NCI-H2029 (cell line): ENCODE data around the gene RAI1.
"Not testable (repeated sequence)": the region's sequence is repeated elsewhere in the genome, so short reads cannot be mapped to it uniquely, and the experiment has no call there.

ENCODE experiments used
- DNase-seq: peaks from one replicate; lab custom pipeline; 2025; lab: John Stamatoyannopoulos, UW

RAI1 gene, protein sequence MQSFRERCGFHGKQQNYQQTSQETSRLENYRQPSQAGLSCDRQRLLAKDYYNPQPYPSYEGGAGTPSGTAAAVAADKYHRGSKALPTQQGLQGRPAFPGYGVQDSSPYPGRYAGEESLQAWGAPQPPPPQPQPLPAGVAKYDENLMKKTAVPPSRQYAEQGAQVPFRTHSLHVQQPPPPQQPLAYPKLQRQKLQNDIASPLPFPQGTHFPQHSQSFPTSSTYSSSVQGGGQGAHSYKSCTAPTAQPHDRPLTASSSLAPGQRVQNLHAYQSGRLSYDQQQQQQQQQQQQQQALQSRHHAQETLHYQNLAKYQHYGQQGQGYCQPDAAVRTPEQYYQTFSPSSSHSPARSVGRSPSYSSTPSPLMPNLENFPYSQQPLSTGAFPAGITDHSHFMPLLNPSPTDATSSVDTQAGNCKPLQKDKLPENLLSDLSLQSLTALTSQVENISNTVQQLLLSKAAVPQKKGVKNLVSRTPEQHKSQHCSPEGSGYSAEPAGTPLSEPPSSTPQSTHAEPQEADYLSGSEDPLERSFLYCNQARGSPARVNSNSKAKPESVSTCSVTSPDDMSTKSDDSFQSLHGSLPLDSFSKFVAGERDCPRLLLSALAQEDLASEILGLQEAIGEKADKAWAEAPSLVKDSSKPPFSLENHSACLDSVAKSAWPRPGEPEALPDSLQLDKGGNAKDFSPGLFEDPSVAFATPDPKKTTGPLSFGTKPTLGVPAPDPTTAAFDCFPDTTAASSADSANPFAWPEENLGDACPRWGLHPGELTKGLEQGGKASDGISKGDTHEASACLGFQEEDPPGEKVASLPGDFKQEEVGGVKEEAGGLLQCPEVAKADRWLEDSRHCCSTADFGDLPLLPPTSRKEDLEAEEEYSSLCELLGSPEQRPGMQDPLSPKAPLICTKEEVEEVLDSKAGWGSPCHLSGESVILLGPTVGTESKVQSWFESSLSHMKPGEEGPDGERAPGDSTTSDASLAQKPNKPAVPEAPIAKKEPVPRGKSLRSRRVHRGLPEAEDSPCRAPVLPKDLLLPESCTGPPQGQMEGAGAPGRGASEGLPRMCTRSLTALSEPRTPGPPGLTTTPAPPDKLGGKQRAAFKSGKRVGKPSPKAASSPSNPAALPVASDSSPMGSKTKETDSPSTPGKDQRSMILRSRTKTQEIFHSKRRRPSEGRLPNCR (N-terminal part only)

DNA sequence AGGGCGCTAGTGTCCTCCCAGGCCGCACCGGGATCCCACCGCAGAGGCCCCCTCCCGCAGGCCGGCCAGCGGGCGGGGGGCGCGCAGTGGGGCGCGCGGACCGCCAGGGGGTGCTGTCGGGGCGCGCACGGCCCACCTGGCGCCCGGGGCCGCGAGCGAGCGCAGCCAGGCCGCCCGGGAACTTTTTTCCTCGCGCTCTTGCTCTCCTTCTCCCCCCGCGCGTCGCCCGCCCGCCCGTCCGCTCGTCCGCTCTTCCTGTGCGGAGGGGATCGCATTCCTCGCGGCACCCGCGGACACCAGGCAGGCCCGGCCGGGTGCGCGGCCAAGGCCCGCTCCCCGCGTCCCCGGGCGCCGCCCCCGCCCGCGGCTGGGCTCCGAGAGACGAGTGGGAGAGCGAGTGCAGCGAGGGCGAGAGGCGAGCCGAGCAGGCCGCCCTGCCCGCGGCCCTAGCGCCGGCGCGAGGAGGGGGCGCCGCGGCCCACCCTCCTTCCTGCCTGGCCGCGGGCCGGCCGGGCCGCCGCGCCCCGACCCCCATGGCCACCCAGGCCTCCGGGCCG lies at the start of gene RAI1:
Gene RAI1 (plus strand): TSS at position 272 of the 557 bp plus-strand sequence. CDS start 111,491 bp downstream, outside the sequence.
- DNase-seq, result peak; percentile 49

DNA sequence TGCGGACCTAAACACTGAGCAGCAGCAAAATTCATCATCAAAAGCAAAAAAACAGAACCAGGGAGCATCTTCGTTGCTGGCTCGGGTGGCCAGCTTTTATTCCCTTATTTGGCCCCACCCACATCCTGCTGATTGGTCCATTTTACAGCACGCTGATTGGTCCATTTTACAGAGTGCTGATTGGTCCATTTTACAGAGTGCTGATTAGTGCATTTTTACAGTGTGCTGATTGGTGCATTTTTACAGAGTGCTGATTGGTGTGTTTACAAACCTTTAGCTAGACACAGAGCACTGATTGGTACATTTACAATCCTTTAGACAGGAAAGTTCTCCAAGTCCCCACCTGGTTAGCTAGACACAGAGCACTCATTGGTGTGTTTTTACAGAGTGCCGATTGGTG lies 48.6 kb upstream of the RAI1 start:
- not testable (repeated sequence) for DNase-seq

DNA sequence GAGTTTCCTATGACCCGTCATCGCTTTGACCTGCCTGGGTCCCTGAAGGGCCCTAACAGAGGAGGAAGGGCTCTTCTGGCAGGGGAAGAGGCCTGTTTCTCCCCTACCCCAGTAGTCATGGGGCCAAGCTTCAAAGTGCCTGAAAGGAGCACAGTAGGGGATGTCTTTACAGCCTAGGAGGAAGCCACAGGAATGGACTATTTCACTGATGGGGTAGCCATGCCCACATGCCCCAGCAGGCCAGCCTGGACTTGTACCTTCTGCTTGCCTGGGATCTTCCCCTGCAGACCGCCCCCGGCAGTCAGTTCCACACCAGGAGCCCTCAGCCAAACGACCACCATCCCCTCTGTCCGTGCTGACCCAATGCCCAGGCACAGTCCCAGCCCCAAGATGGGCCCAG lies 47.9 kb upstream of the RAI1 start:
- DNase-seq, result no peak

DNA sequence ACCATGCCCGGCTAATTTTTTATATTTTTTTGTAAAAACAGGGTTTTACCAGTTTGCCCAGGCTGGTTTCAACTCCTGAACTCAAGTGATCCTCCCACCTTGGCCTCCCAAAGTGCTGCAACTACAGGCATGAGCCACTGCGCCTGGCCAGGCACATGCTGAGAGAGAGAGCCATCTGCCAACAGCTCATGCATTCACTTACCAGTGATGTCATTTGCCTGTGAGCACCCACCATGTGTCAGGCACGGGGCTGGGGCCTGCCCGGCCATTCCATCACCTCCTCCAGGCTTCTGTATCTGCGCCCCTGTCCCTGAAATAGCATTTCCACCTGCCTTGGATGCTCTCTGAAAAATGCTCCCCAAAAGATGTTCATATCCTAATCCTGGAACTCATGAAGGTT lies 46.1 kb upstream of the RAI1 start:
- no peak for DNase-seq

DNA sequence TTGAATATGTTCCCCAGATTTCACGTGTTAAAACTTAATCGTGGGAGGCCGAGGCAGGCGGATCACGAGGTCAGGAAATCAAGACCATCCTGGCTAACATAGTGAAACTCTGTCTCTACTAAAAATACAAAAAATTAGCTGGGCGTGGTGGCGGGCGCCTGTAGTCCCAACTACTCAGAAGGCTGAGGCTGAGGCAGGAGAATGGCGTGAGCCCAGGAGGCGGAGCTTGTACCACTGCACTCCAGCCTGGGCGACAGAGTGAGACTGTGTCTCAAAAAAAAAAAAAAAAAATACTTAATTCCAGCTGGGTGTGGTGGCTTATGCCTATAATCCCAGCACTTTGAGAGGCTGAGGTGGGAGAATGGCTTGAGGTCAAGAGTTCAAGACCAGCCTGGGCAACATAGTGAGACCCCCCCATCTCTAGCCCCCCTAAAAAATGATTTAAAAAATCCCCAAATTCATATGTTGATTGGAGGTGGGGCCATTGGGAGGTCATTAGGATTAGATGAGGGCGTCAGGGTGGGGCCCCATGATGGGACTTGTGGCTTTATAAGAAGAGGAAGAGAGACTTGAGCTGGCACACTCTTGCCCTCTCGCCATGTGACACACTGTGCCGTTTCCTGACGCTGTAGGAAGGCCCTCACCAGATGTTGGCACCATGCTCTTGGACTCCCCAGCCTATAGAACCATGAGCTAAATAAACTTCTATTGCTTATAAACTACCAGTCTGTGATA lies 45.6 kb upstream of the RAI1 start:
- DNase-seq, result not testable (repeated sequence)

DNA sequence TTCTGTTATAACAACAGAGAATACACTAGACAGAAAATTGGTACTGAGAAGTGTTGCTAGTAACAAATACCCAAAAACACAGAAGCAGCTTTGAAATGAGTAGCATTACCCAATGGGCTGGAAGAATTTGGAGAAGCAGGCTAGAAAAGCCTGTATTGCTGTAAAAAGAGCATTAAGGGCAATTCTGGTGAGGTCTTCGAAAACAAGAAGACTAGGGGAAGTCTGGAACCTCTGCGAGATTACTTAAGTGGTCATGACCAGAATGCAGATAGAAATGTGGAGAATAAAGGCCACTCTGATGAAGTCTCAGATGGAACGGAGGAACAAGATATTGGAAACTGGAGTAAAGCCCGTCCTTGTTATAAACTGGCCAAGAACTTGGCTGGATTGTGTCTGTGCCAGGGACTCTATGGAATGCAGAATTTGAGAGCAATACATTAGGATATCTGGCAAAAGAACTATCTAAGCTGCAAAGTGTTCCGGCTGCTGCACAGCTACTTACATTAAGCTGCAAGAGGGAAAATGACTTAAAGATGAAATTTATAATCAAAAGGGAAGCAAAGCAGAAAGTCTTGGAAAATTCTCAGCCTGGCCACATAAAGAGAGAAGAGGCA lies 44.9 kb upstream of the RAI1 start:
- no peak for DNase-seq

DNA sequence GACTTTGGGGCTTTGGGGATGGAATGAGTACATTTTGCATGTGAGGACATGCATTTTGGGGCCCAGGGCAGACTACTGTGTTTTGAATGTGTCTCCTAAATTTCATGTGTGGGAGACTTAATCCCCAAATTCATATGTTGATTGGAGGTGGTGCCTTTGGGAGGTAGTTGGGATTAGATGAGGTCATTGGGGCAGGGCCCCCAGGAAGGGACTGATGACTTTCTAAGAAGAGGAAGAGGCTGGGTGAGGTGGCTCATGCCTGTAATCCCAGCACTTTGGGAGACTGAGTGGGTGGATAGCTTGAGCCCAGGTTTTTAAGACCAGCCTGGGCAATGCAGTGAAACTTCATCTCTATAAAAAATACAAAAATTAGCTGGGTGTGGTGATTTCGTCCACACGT lies 42.8 kb upstream of the RAI1 start:
- DNase-seq, result no peak

DNA sequence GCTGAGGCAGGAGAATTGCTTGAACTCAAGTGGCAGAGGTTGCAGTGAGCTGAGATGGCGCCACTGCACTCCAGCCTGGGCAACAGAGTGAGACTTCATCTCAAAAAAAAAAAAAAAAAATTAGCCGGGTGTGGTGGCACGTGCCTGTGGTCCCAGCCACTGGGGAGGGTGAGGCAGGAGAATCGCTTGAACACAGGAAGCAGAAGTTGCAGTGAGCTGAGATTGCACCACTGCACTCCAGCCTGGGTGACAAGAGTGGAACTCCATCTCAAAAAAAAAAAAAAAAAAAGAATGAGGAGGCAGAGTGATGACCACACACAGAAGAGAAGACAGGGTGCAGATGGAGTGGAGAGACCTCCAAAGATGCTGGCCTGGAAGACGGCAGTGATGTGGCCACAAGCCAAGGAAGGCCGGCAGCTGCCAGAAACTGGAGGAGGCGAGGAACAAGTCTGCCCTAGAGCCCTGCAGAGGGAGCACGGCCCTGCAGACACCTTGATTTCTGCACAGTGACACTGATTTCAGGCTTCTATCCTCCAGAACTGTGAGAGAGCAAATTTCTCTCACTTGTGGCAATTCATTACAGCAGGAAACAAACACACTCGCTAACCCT lies 41.5 kb upstream of the RAI1 start:
- DNase-seq, result not testable (repeated sequence)

DNA sequence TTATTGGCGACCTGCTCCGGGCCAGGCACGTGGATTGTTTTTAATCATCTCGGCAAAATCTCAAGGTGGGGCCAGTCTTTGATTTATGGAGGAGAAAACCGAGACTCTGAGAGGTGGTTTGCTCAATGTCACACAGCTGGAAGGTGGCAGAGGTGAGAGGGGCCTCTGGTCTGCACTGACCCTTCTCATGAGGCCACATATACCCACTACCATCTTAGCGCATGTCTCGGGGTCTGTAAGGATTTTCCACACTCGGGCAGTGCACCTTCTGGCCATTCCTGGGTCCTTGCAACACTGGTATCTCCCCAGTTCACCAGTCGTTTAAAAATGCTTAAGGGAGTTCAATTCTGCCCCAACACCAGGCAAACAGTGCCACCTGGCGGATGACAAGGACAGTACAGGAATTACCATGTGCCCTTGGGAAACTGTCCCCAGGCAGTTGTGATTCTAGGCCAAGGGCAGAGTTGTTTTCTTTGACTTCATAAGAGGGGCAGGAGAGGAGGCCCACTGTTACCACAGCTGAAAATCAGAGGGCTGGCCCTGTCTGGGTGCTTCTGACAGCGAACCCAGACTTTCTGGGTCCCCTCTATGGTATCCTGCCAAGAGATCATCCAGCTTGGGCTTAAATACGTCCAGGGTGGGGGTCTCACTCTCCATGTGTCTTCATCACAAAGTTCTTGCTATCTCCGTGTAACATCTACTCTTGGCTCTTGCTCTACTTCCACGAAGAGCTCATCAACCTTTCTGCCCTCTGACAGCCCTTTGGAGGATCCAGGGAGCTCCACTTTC lies 39.4 kb upstream of the RAI1 start:
- DNase-seq, result peak; percentile 45

DNA sequence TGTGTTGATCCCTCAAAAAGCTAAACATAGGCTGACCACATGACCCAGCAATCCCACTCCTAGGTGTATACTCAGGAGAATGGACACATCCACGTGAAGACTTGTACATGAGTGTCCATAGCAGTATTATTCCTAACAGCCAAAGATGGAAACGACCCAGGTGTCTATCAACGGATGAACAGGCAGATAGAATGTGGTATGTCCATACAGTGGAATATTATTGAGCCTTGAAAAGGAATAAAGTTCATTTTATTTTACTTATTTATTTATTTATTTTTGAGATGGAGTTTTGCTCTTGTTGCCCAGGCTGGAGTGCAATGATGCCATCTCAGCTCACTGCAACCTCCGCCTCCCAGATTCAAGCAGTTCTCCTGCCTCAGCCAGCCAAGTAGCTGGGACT lies 36.1 kb upstream of the RAI1 start:
- not testable (repeated sequence) for DNase-seq

DNA sequence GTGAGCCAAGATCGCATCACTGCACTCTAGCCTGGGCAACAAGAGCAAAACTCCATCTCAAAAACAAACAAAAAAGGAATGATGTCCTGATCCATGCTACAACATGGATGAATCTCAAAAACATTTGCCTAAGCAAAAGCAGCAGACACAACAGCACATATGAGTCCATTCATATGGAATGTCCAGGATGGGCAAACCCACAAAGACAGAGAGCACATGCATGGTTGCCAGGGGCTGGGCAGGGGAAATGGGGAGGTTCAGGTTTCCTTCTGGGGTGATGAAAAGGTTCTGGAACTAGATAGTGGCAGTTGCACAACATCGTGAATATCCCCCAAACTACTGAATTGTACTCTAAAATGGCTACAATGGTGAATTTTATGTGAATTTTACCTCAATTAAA lies 35.3 kb upstream of the RAI1 start:
- no peak for DNase-seq

DNA sequence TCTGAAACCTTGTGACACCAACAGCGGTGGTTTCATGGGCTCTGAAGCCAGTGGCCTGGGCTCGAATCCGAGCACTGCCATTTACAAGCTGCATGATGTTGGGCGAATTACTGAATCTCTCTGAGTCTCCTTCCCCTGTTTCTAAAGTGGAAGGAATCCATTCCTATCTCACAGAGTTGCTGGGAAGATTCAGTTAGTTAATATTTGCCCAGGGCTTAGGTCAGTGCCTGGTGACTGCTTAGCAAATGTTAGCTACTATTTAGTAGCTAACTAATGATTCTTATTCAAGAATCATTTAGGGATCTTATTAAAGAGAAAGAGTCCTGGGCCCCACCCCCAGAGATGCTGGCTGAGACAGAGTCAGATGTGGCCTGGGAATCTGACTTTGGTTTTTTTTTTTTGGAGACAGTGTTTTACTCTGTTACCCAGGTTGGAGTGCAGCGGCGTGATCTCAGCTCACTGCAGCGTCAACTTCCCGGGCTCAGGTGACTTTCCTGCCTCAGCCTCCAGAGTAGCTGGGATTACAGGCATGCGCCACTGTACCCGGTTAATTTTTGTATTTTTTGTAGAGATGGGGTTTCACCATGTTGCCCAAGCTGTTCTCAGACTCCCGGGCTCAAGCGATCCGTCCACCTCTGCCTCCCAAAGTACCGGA lies 33.6 kb upstream of the RAI1 start:
- no peak for DNase-seq

DNA sequence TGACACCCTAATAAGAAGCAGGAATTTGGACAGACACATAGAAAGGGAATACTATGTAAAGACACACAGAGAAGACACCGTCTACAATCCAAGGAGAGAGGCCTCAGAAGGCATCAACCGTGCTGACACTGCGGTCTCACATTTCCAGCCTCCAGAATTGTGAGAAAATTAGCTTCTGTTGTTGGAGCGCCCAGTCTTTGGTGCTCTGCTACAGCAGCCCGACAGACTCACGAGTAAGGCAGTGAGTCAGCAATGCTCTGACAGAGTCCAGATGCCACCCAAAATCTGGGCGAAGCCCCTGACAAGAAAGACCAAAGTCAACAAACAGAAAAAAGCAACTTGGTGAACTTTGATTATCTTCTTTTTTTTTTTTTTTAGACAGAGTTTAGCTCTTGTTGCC lies 32.5 kb upstream of the RAI1 start:
- DNase-seq, result no peak

DNA sequence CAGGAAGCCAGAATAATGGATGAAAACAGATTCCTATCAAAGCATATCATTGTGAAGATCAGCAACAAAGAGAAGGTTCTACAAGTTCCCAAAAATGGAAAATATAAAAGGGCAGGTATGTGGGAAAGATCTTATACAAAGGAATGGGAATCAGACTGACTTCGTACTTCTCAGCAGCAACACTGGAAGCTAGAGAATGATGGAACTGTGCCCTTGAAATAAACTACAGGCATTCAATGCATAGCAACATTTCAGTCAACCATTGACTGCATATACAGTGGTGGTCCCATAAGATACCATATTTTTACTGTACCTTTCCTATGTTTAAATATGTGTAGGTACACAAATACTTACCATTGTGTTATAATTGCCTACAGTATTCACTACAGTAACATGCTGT lies 30.3 kb upstream of the RAI1 start:
- DNase-seq, result no peak

DNA sequence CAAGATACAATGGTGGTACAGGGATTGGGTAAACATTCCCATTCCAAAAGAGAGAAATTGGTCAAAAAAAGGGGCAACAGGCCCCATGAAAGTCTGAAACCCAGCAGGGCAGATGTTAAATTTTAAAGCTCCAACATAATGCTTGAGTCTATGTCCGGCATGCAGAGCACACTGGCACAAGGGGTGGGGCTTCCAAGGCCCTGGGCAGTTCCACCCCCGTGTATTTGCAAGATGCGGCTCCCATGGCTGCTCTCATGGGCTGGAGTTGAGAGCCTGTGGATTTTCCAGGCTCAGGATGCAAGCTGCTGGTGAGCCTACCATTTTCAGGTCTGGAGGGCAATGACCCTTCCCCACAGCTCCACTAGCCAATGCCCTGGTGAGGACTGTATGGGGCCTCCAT lies 27.9 kb upstream of the RAI1 start:
- no peak for DNase-seq

DNA sequence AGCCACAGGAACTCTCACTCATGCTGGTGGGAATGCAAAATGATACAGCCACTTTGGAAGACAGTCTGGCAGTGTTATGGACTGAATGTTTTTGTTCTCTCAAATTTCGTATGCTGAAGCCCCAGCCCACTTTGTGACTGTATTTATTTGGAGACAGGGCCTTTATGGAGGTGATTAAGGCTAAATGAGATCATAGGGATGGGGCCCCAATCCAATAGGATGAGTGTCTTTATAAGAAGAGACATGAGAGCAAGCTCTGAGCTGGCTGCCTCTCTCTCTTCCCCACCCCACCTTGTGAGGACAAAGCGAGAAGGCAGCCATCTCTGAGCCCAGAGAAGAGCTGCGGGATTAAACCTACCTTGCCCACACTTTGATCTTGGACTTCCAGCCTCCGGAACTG lies 21.9 kb upstream of the RAI1 start:
- DNase-seq, result no peak

DNA sequence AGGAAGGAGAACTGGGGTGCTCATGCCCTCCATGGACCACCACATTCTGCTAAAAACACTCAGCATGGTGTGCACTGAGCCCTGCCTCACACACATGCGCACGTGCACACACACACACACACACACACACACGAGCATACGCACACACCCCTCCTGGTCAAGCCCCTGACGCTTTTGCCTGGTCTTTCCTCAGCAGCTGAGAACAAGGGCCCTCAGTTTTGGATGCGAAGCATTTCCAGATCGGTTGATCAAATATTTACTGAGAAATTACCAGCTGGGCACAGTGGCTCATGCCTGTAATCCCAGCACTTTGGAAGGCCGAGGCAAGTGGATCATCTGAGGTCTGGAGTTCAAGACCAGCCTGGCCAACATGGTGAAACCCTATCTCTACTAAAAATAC lies 20.1 kb upstream of the RAI1 start:
- DNase-seq, result no peak

DNA sequence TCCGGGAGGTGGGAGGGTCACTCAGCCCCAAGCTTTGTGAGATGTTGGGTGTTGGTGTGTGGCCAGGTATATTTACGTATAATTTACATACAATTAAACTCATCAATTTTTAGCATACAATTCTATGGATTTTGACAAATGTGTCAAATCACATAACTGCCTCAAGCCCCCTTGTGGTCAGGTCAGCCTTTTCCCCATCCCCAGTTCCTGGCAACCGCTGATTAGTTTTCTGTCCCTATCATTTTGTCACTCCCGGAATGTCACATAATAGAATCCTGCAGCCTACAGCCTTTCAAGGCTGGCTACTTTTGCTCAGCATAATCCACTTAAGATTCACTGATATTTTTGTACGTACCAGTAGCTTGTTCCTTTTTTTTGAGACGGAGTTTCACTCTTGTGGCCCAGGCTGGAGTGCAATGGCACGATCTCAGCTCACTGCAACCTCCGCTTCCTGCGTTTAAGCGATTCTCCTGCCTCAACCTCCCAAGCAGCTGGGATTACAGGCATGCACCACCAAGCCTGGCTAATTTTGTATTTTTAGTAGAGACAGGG lies 19.3 kb upstream of the RAI1 start:
- DNase-seq, result no peak
